Glutamatergic neuron (in vitro differentiated cells): ENCODE measurements around the gene MRLN. TPM values are rescaled to one million over a fixed set of nuclear protein-coding genes. Genes with fewer than 3 reads are reported as not detected.

Source experiments
- DNase-seq: peaks from one replicate; pipeline ENCODE4 v3.0.0; 2022
- H3K27ac Mint-ChIP-seq: one replicate; pipeline ENCODE4 v1.8.0; 2020; ENCODE audit warnings: mild to moderate bottlenecking, mixed read lengths, inconsistent platforms; ENCODE audit not compliant: unreplicated experiment
- H3K27me3 Mint-ChIP-seq: one replicate; pipeline ENCODE4 v1.8.0; 2020; ENCODE audit warnings: mild to moderate bottlenecking, moderate library complexity, mixed read lengths, inconsistent platforms; ENCODE audit not compliant: unreplicated experiment
- H3K36me3 Mint-ChIP-seq: one replicate; pipeline ENCODE4 v1.8.0; 2020; ENCODE audit warnings: mild to moderate bottlenecking, mixed read lengths, inconsistent platforms; ENCODE audit not compliant: unreplicated experiment
- H3K4me1 Mint-ChIP-seq: one replicate; pipeline ENCODE4 v1.8.0; 2020; ENCODE audit warnings: mild to moderate bottlenecking, low read depth, mixed read lengths, inconsistent platforms; ENCODE audit not compliant: unreplicated experiment
- H3K4me3 Mint-ChIP-seq: one replicate; pipeline ENCODE4 v1.8.0; 2020; ENCODE audit warnings: mild to moderate bottlenecking, mixed read lengths, inconsistent platforms; ENCODE audit not compliant: unreplicated experiment
- H3K9me3 Mint-ChIP-seq: one replicate; pipeline ENCODE4 v1.8.0; 2020; ENCODE audit warnings: mild to moderate bottlenecking, moderate library complexity, mixed read lengths, inconsistent platforms; ENCODE audit not compliant: unreplicated experiment
- CTCF ChIP-seq: fragments of 200-600 bp; sonication (generic); IDR thresholded peaks from one replicate; pipeline ENCODE4 v1.5.0; 2021; ENCODE audit not compliant: partially characterized antibody, unreplicated experiment
- long read RNA-seq: library from polyadenylated mRNA; unstranded; transcript quantifications from one replicate; pipeline ENCODE4 v2.0.0, GENCODE V29; 2020; ENCODE audit not compliant: unreplicated experiment
- total RNA-seq: library from RNA; stranded (reverse); fragmentation: NEBNext Ultra II Directional; extraction: Animal tissue kit (Norgen Biotek cat#: 25700); gene quantifications from one replicate; pipeline ENCODE4 v1.2.1, GENCODE V29; 2021; ENCODE audit not compliant: unreplicated experiment

The MRLN gene
- not detected for total RNA-seq
- long read RNA-seq, result 0 reads

- no peak for TF ChIP-seq CTCF
- Mint-ChIP-seq H3K27me3 (no peaks in the 10 kb centered on the region), H3K36me3 (no peaks in the 10 kb centered on the region), H3K9me3 (no peaks in the 10 kb centered on the region), H3K4me1 (no peaks in the 10 kb centered on the region), H3K4me3 (no peak within 1 kb of the TSS), H3K27ac (no peak within 1 kb of the TSS)
- no peak for DNase-seq
Observed at GRCh38 chr10:59753267-59753666, at the start of gene MRLN. Gene MRLN (minus strand): TSS chr10:59753455.

- Mint-ChIP-seq H3K9me3 (no peaks in the 10 kb centered on the region), H3K27me3 (no peaks in the 10 kb centered on the region), H3K4me1 (no peaks in the 10 kb centered on the region), H3K27ac (no peak overlapping the region), H3K4me3 (no peak overlapping the region), H3K36me3 (no peaks in the 10 kb centered on the region)
- DNase-seq, result no peak
- TF ChIP-seq CTCF, result no peak
Observed at GRCh38 chr10:59801171-59801570, 47.9 kb upstream of the MRLN start.

- H3K27ac Mint-ChIP-seq, result no peak overlapping the region
- no peaks in the 10 kb centered on the region for H3K4me1 Mint-ChIP-seq
- no peaks in the 10 kb centered on the region for H3K36me3 Mint-ChIP-seq
- H3K9me3 Mint-ChIP-seq, result no peaks in the 10 kb centered on the region
- H3K27me3 Mint-ChIP-seq, result no peaks in the 10 kb centered on the region
- H3K4me3 Mint-ChIP-seq, result no peak overlapping the region
- no peak for DNase-seq
- no peak for TF ChIP-seq CTCF
Observed at GRCh38 chr10:59799421-59799820, 46.2 kb upstream of the MRLN start.

- Mint-ChIP-seq H3K27me3 (no peaks in the 10 kb centered on the region), H3K4me1 (peaks cover 4% of the 10 kb centered on the region), H3K9me3 (no peaks in the 10 kb centered on the region), H3K27ac (no peak overlapping the region), H3K4me3 (no peak overlapping the region), H3K36me3 (peaks cover 6% of the 10 kb centered on the region)
- no peak for DNase-seq
- TF ChIP-seq CTCF, result no peak
Observed at GRCh38 chr10:59793919-59794318, 40.7 kb upstream of the MRLN start.

GRCh38 chr10:59792812-59793211, 39.6 kb upstream of the MRLN start:
- no peak overlapping the region for H3K27ac Mint-ChIP-seq
- no peaks in the 10 kb centered on the region for H3K27me3 Mint-ChIP-seq
- no peak for TF ChIP-seq CTCF
- no peaks in the 10 kb centered on the region for H3K9me3 Mint-ChIP-seq
- no peak overlapping the region for H3K4me3 Mint-ChIP-seq
- peaks cover 4% of the 10 kb centered on the region for H3K4me1 Mint-ChIP-seq
- no peak for DNase-seq
- peaks cover 6% of the 10 kb centered on the region for H3K36me3 Mint-ChIP-seq
